AG09309 (cell line): ENCODE data around the gene IFI27L2.

Source experiments
- DNase-seq: peaks from one replicate; pipeline ENCODE4 v3.0.0-alpha.2; 2010; ENCODE audit warnings: low read depth
- H3K4me3 ChIP-seq: 2 replicates; pipeline ENCODE4 v1.5.1; 2011; ENCODE audit warnings: mild to moderate bottlenecking, low read depth, low read length, moderate library complexity; ENCODE audit not compliant: control insufficient read depth
- TF ChIP-seq, protein P1 (sequence below): IDR thresholded peaks from 2 replicates; pipeline ENCODE4 v1.5.1; 2011; ENCODE audit warnings: mild to moderate bottlenecking, low read depth, low read length, inconsistent platforms; ENCODE audit not compliant: insufficient read depth, control insufficient read depth; ENCODE audit errors: missing control alignments

IFI27L2 gene

GRCh38 chr14:94111276-94112095 is 17.9 kb downstream of the IFI27L2 start:
- H3K4me3 ChIP-seq: no peak overlapping the region
- no peak for DNase-seq
- TF ChIP-seq, protein P1, sequence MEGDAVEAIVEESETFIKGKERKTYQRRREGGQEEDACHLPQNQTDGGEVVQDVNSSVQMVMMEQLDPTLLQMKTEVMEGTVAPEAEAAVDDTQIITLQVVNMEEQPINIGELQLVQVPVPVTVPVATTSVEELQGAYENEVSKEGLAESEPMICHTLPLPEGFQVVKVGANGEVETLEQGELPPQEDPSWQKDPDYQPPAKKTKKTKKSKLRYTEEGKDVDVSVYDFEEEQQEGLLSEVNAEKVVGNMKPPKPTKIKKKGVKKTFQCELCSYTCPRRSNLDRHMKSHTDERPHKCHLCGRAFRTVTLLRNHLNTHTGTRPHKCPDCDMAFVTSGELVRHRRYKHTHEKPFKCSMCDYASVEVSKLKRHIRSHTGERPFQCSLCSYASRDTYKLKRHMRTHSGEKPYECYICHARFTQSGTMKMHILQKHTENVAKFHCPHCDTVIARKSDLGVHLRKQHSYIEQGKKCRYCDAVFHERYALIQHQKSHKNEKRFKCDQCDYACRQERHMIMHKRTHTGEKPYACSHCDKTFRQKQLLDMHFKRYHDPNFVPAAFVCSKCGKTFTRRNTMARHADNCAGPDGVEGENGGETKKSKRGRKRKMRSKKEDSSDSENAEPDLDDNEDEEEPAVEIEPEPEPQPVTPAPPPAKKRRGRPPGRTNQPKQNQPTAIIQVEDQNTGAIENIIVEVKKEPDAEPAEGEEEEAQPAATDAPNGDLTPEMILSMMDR: no peak

DNA sequence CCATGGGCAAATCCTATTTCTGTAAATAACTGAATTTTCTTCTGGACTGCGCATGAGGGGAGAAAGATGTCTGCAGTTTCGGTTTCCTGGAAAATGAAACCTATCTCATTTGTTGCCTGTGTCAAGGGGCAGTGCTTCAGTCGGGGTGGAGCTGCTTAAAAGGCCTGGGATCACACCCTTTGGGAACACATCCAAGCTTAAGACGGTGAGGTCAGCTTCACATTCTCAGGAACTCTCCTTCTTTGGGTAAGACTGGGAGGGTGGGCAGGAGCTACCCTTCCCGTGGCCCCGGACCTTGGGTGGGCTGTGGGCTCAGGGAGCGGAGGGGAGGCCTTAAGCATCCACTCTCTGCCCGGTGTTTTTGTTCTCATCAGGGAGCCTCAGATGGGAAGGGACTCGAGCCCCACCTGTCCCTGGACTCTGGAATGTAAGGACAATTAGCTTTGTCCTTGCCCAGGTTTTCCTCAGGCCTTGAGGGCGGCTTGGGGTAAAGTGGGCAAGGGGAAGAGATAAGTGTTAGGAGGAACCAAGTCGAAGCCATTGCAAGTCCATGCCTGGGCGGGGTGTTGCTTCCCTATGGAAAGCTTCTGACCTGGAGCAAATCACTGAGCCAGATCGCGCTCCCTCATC is 18.7 kb downstream of the IFI27L2 start, which contains the start of gene IFI27:
TSS of gene IFI27 (plus strand) at position 185 of the 630 bp plus-strand sequence.
- TF ChIP-seq, protein P1: no peak
- H3K4me3 ChIP-seq: no peak within 1 kb of the TSS
- no peak for DNase-seq

DNA sequence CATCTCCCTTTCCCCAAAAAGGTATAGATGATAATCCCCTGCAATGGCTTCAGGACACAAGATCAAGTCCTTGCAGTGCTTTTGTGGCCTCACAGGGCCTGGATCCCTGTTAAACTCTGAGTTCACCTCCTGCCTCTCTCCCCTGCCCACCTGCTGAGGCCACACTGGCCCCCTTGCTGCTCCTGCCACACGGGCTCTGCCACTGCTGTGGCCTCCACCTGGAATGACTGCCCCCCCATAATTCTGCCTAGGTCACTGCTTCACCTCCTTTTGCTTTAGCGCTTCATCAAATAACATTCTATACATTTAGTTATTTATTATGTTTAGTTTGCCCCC is 19.5 kb downstream of the IFI27L2 start:
- no peak overlapping the region for H3K4me3 ChIP-seq
- TF ChIP-seq, protein P1: no peak
- DNase-seq: no peak

- TF ChIP-seq, protein P1: no peak
- DNase-seq: no peak
- H3K4me3 ChIP-seq: no peak overlapping the region
Observed at GRCh38 chr14:94104731-94105130, 24.7 kb downstream of the IFI27L2 start.

- H3K4me3 ChIP-seq: no peak overlapping the region
- TF ChIP-seq, protein P1: no peak
- no peak for DNase-seq
Observed at GRCh38 chr14:94103554-94104150, 25.8 kb downstream of the IFI27L2 start.

DNA sequence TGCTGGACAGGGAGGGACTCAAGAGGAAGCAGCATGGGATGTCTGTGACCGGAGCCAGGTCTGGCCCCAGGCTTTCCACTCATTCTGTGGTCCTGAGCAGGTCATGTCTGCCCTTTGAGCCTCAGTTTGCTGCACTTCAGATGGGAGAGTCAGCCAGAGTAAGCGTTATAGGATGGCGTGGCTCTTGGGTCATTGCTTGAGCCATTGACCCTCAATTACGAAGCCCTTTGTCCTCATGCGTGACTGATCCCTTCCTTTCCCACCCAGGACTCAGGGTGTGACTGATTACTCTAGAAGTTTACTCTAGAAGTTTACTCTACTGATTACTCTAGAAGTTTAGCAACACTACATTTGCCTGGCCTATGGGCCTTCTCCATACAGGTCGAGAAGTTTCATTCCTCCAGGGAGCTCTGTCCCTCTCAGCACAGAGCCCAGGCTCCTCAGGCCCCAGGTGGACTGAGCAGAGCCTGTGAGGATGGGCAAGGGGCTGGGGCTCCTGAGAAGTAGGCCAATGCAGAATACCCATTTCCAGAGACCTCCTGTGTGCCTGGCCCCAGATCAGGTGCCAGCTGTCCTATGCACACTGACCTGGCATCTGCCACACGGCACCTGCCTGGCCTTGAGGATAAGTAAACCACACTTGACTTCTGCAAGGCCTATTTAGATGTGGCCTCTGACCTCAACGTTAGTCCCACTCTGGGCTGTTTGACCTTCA is 26.5 kb downstream of the IFI27L2 start:
- TF ChIP-seq, protein P1: no peak
- H3K4me3 ChIP-seq: no peak overlapping the region
- no peak for DNase-seq
